Endothelial cell of umbilical vein (primary cell): ENCODE results near the gene CTNNA2. TPM values are rescaled to one million over a fixed set of nuclear protein-coding genes. Genes with fewer than 3 reads are reported as not detected.

Experiments used
- BruUV-seq: library from RNA; stranded (reverse); fragments of 400-500 nt; replicated peaks from 2 replicates; lab custom pipeline; 2021; lab: Mats Ljungman, UMichigan
- CTCF ChIA-PET: fragments of 300-600, 350-600 bp; sonication (Branson Sonifier 250); formaldehyde crosslinking; loops from one replicate; lab custom pipeline; 2021; ENCODE audit warnings: antibody characterized with exemption, inconsistent platforms; lab: Charles Lee
- POLR2A ChIA-PET: fragments of 300-600, 350-600 bp; sonication (Branson Sonifier 250); formaldehyde crosslinking; loops from one replicate; lab custom pipeline; 2021; ENCODE audit warnings: antibody characterized with exemption, inconsistent platforms; lab: Charles Lee
- DNase-seq: peaks from one replicate; pipeline ENCODE4 v3.0.0-alpha.2; 2011; ENCODE audit warnings: low read depth, low spot score
- FAIRE-seq: peaks from 2 replicates; lab custom pipeline; 2011; peaks lifted over from hg19 to GRCh38; lab: Jason Lieb, UNC
- H2AFZ ChIP-seq: 2 replicates; pipeline ENCODE4 v1.6.0; 2012; ENCODE audit warnings: low read depth, low read length, control low read depth, inconsistent platforms
- H3K27ac ChIP-seq: 2 replicates; pipeline ENCODE4 v1.5.1; 2011; ENCODE audit warnings: low read depth, mild to moderate bottlenecking, control low read depth, low read length, moderate library complexity; ENCODE audit not compliant: insufficient read depth
- H3K27me3 ChIP-seq, 2 experiments: 2 replicates each; pipeline versions ENCODE4 v1.6.0 to v1.6.1; 2011; ENCODE audit warnings: low read length in 2 of 2, mixed read lengths in 1 of 2; ENCODE audit not compliant: control insufficient read depth in 2 of 2, insufficient read depth in 2 of 2
- H3K36me3 ChIP-seq, 2 experiments: 2 replicates in 1 of 2; 3 replicates in 1 of 2; pipeline ENCODE4 v1.5.1; 2011; ENCODE audit warnings: low read length in 2 of 2, mild to moderate bottlenecking in 1 of 2, moderate library complexity in 1 of 2; ENCODE audit not compliant: control insufficient read depth in 2 of 2, insufficient read depth in 2 of 2; ENCODE audit errors: extremely low read depth in 1 of 2
- H3K4me1 ChIP-seq: 3 replicates; pipeline ENCODE4 v1.5.1; 2011; ENCODE audit warnings: mild to moderate bottlenecking, low read length; ENCODE audit not compliant: control insufficient read depth, insufficient read depth; ENCODE audit errors: extremely low read depth
- H3K4me2 ChIP-seq: 2 replicates; pipeline ENCODE4 v1.6.1; 2011; ENCODE audit warnings: low read length, control low read depth, mixed read lengths; ENCODE audit not compliant: insufficient read depth
- H3K4me3 ChIP-seq, 3 experiments: fragments of 200-600 bp in 1 of 3; sonication (generic), shearing (Covaris generic) in 1 of 3; replicated peaks in 1 of 3; 2 replicates each; pipeline ENCODE4 v1.5.1; 2011 to 2016; ENCODE audit warnings: control low read depth in 3 of 3, low read length in 3 of 3, mild to moderate bottlenecking in 2 of 3, inconsistent platforms in 1 of 3, low read depth in 1 of 3, moderate library complexity in 1 of 3; ENCODE audit not compliant: insufficient read depth in 1 of 3
- H3K79me2 ChIP-seq: 2 replicates; pipeline ENCODE4 v1.6.0; 2012; ENCODE audit warnings: low read length, inconsistent platforms; ENCODE audit not compliant: control insufficient read depth, insufficient read depth
- H3K9ac ChIP-seq: replicated peaks from 2 replicates; pipeline ENCODE3; 2011; ENCODE audit warnings: low read length, control low read depth; ENCODE audit not compliant: insufficient read depth; ENCODE audit errors: extremely low read depth
- H3K9me1 ChIP-seq: replicated peaks from 3 replicates; pipeline ENCODE4 v1.6.0; 2011; ENCODE audit warnings: mild to moderate bottlenecking, low read length; ENCODE audit not compliant: control insufficient read depth, insufficient read depth; ENCODE audit errors: extremely low read depth
- H3K9me3 ChIP-seq: replicated peaks from 2 replicates; pipeline ENCODE4 v1.5.1; 2012; ENCODE audit warnings: low read length, inconsistent platforms; ENCODE audit not compliant: control insufficient read depth, insufficient read depth
- H4K20me1 ChIP-seq: replicated peaks from 2 replicates; pipeline ENCODE3; 2011; ENCODE audit warnings: mild to moderate bottlenecking, low read length; ENCODE audit not compliant: control insufficient read depth, insufficient read depth; ENCODE audit errors: extremely low read depth
- CTCF ChIP-seq, 2 donors: IDR thresholded peaks; 1 replicate in 1 of 2; 2 replicates in 1 of 2; pipeline ENCODE4 v1.5.1; 2011; ENCODE audit warnings: low read length in 2 of 2, mild to moderate bottlenecking in 2 of 2, moderate library complexity in 2 of 2, control low read depth in 1 of 2, inconsistent platforms in 1 of 2, low read depth in 1 of 2; ENCODE audit not compliant: insufficient read depth in 1 of 2; ENCODE audit errors: extremely low read depth in 1 of 2
- EZH2 ChIP-seq: IDR thresholded peaks from 2 replicates; pipeline ENCODE4 v1.6.1; 2012; ENCODE audit warnings: borderline replicate concordance, low read depth, mild to moderate bottlenecking, moderate library complexity, low read length, inconsistent platforms; ENCODE audit not compliant: severe bottlenecking
- FOS ChIP-seq: IDR thresholded peaks from 2 replicates; pipeline ENCODE4 v1.6.1; 2011; ENCODE audit warnings: mild to moderate bottlenecking, low read length, moderate library complexity, borderline replicate concordance; ENCODE audit not compliant: insufficient read depth
- GATA2 ChIP-seq: IDR thresholded peaks from 2 replicates; pipeline ENCODE4 v1.7.0; 2011; ENCODE audit warnings: low read depth, mild to moderate bottlenecking, moderate library complexity, mixed read lengths, low read length; ENCODE audit not compliant: insufficient read length, insufficient read depth
- JUN ChIP-seq: IDR thresholded peaks from 2 replicates; pipeline ENCODE4 v1.6.1; 2011; ENCODE audit warnings: borderline replicate concordance, low read depth; ENCODE audit not compliant: insufficient read length, insufficient read depth
- MYC ChIP-seq: IDR thresholded peaks from one replicate; pipeline ENCODE4 v1.6.1; 2011; ENCODE audit warnings: mild to moderate bottlenecking, low read depth, low read length
- POLR2A ChIP-seq: IDR thresholded peaks from 2 replicates; pipeline ENCODE4 v1.6.1; 2012; ENCODE audit warnings: low read depth, mild to moderate bottlenecking, control low read depth, low read length
- POLR2AphosphoS5 ChIP-seq: IDR thresholded peaks from 2 replicates; pipeline ENCODE4 v1.6.1; 2012; ENCODE audit warnings: low read depth, mild to moderate bottlenecking, control low read depth, low read length, moderate library complexity; ENCODE audit not compliant: insufficient read depth
- dilution Hi-C: fragments of 300-500 bp; cut with MboI; formaldehyde crosslinking; loops from one replicate; pipeline ENCODE4 v1.15.0; 2019; ENCODE audit warnings: low sequenced_read_pairs; ENCODE audit not compliant: extremely low pct_ligation_motif_present
- intact Hi-C: fragments of 100-400 bp; cut with micrococcal nuclease; formaldehyde crosslinking; loops from one replicate; pipeline ENCODE4 v1.10.0; 2022
- polyA plus RNA-seq, 4 experiments: library from polyadenylated mRNA; depleted of rRNA in 3 of 4; stranded (reverse) in 3 of 4; unstranded in 1 of 4; fragments of >200 nt; gene quantifications; 2 replicates each; pipeline versions ENCODE4 v1.2.1 to v1.2.3, GENCODE V29; 2011 to 2012; ENCODE audit warnings: missing spikeins in 1 of 4
- total RNA-seq: library from RNA; stranded (reverse); gene quantifications from 2 replicates; pipeline ENCODE4 v1.2.3, GENCODE V29; 2021
- TF ChIP-seq, protein P1 (sequence below): IDR thresholded peaks from 2 replicates; pipeline ENCODE4 v1.6.1; 2011; ENCODE audit not compliant: insufficient read depth, insufficient read length

Gene CTNNA2
- total and polyA plus RNA-seq, 2 donors (not counting 3 experiments of a cell fraction or from before 2014, with no cell fraction given) = not detected

DNA sequence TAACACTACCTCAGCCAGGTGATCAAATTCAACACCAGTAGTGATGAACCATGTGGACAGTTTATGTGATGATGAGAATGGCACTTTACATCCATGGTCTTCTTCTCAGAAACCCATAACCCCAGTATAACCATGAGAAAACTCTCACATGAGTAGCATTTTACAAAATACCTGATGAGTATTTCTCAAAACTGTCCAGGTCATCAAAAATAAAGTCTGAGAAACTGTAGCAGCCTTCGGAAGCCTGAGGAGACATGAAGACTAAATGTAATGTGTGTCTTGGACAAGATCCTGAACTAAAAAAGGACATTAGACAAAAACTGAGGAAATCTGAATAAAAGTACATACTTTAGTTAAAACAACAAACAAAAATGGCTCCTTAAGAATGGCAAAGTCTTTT is 108.9 kb downstream of the CTNNA2 start:
- Histone ChIP-seq H3K27ac (no peak overlapping the region), H3K9me1 (no peaks in the 10 kb centered on the region), H3K9me3 (peaks cover 6% of the 10 kb centered on the region), H3K4me3 (no peak overlapping the region), H2AFZ (no peak overlapping the region), H3K27me3 (no peaks in the 10 kb centered on the region), H3K36me3 (no peaks in the 10 kb centered on the region), H3K4me2 (no peak overlapping the region), H3K79me2 (no peaks in the 10 kb centered on the region), H3K4me1 (no peaks in the 10 kb centered on the region), H3K9ac (no peak overlapping the region), H4K20me1 (no peaks in the 10 kb centered on the region)
- ChIA-PET POLR2A (no interaction called here), CTCF (no interaction called here)
- FAIRE-seq (no peak), DNase-seq (no peak)
- BruUV-seq = no TSS peak
- TF ChIP-seq GATA2 = no peak
- TF ChIP-seq JUN = no peak
- TF ChIP-seq MYC = no peak
- no peak for TF ChIP-seq POLR2AphosphoS5
- no peak for TF ChIP-seq CTCF (IDR thresholded peaks at IDR 0.05; ENCODE audit: extremely low read depth in 1 of 2, insufficient read depth in 1 of 2, low read depth in 1 of 2, low read length in 2 of 2)
- no peak for TF ChIP-seq FOS
- TF ChIP-seq POLR2A = no peak
- TF ChIP-seq, protein P1, sequence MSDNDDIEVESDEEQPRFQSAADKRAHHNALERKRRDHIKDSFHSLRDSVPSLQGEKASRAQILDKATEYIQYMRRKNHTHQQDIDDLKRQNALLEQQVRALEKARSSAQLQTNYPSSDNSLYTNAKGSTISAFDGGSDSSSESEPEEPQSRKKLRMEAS = no peak
- no peak for TF ChIP-seq EZH2
- dilution Hi-C loops (no loop called here), intact Hi-C loops (no loop called here)
